HEK293 (cell line): ENCODE measurements around the gene NOC2L.

Experiments
- GFI1B ChIP-seq: fragments of 450-650 bp; formaldehyde crosslinking; IDR thresholded peaks from 2 replicates; pipeline ENCODE4 v1.5.1; 2016; ENCODE audit warnings: missing biosample characterization, missing genetic modification characterization
- GLIS2 ChIP-seq: fragments of 450-650 bp; formaldehyde crosslinking; IDR thresholded peaks from 2 replicates; pipeline ENCODE4 v1.5.1; 2016; ENCODE audit warnings: missing biosample characterization, missing genetic modification characterization
- YY2 ChIP-seq: fragments of 450-650 bp; formaldehyde crosslinking; IDR thresholded peaks from 2 replicates; pipeline ENCODE4 v1.5.1; 2016; ENCODE audit warnings: missing biosample characterization, missing genetic modification characterization
- ZBTB20 ChIP-seq: fragments of 450-650 bp; formaldehyde crosslinking; IDR thresholded peaks from 2 replicates; pipeline ENCODE4 v1.5.1; 2016; ENCODE audit warnings: missing biosample characterization, missing genetic modification characterization
- ZNF112 ChIP-seq: fragments of 450-650 bp; formaldehyde crosslinking; IDR thresholded peaks from 2 replicates; pipeline ENCODE4 v1.5.0; 2017; ENCODE audit warnings: missing biosample characterization, missing genetic modification characterization
- ZNF174 ChIP-seq: fragments of 450-650 bp; formaldehyde crosslinking; IDR thresholded peaks from 2 replicates; pipeline ENCODE4 v1.5.0; 2017; ENCODE audit warnings: missing biosample characterization, mild to moderate bottlenecking, missing genetic modification characterization
- ZNF19 ChIP-seq: fragments of 450-650 bp; formaldehyde crosslinking; IDR thresholded peaks from 2 replicates; pipeline ENCODE4; 2016; ENCODE audit warnings: missing biosample characterization, missing genetic modification characterization, low read depth
- ZNF202 ChIP-seq: fragments of 450-650 bp; formaldehyde crosslinking; IDR thresholded peaks from 2 replicates; pipeline ENCODE4 v1.5.1; 2016; ENCODE audit warnings: missing biosample characterization, missing genetic modification characterization, borderline replicate concordance
- ZNF239 ChIP-seq: fragments of 450-650 bp; formaldehyde crosslinking; IDR thresholded peaks from 2 replicates; pipeline ENCODE4 v1.5.1; 2016; ENCODE audit warnings: missing biosample characterization, missing genetic modification characterization
- ZNF248 ChIP-seq: fragments of 450-650 bp; formaldehyde crosslinking; IDR thresholded peaks from 2 replicates; pipeline ENCODE4 v1.5.1; 2017; ENCODE audit warnings: missing biosample characterization, missing genetic modification characterization
- ZNF266 ChIP-seq: fragments of 450-650 bp; formaldehyde crosslinking; IDR thresholded peaks from 2 replicates; pipeline ENCODE4 v1.5.1; 2016; ENCODE audit warnings: missing biosample characterization, missing genetic modification characterization, low read depth
- ZNF274 ChIP-seq, 2 experiments: fragments of 200-500 bp in 1 of 2; fragments of 450-650 bp in 1 of 2; sonication (Bioruptor generic) in 1 of 2; formaldehyde crosslinking in 1 of 2; IDR thresholded peaks; 2 replicates each; pipeline versions ENCODE4 v1.5.1 to v1.6.1; 2014 to 2016; ENCODE audit warnings: borderline replicate concordance in 1 of 2, inconsistent platforms in 1 of 2, low read length in 1 of 2, missing biosample characterization in 1 of 2, missing genetic modification characterization in 1 of 2
- ZNF311 ChIP-seq: fragments of 450-650 bp; formaldehyde crosslinking; IDR thresholded peaks from 2 replicates; pipeline ENCODE4 v1.5.1; 2017; ENCODE audit warnings: missing biosample characterization, missing genetic modification characterization, borderline replicate concordance
- ZNF366 ChIP-seq: fragments of 450-650 bp; formaldehyde crosslinking; conservative IDR thresholded peaks from 2 replicates; pipeline ENCODE4 v1.5.1; 2016; ENCODE audit warnings: missing biosample characterization, missing genetic modification characterization
- ZNF391 ChIP-seq: fragments of 450-650 bp; formaldehyde crosslinking; IDR thresholded peaks from 2 replicates; pipeline ENCODE4 v1.5.1; 2016; ENCODE audit warnings: low read depth, missing biosample characterization, missing genetic modification characterization, borderline replicate concordance
- ZNF521 ChIP-seq: fragments of 450-650 bp; formaldehyde crosslinking; IDR thresholded peaks from 2 replicates; pipeline ENCODE4 v1.5.1; 2017; ENCODE audit warnings: missing biosample characterization, mild to moderate bottlenecking, missing genetic modification characterization
- ZNF530 ChIP-seq: fragments of 450-650 bp; formaldehyde crosslinking; IDR thresholded peaks from 2 replicates; pipeline ENCODE4 v1.5.1; 2016; ENCODE audit warnings: low read depth, missing biosample characterization, missing genetic modification characterization
- ZNF558 ChIP-seq: fragments of 450-650 bp; formaldehyde crosslinking; IDR thresholded peaks from 2 replicates; pipeline ENCODE4 v1.5.1; 2016; ENCODE audit warnings: missing biosample characterization, missing genetic modification characterization
- ZNF585B ChIP-seq: fragments of 450-650 bp; formaldehyde crosslinking; IDR thresholded peaks from 2 replicates; pipeline ENCODE4 v1.5.1; 2016; ENCODE audit warnings: missing biosample characterization, missing genetic modification characterization
- ZNF654 ChIP-seq: fragments of 450-650 bp; formaldehyde crosslinking; IDR thresholded peaks from 2 replicates; pipeline ENCODE4 v1.5.1; 2016; ENCODE audit warnings: low read depth, missing biosample characterization, missing genetic modification characterization
- ZNF660 ChIP-seq: fragments of 450-650 bp; IDR thresholded peaks from 2 replicates; pipeline ENCODE4 v1.5.1; 2018; ENCODE audit warnings: missing biosample characterization, mild to moderate bottlenecking, missing genetic modification characterization
- ZSCAN16 ChIP-seq: fragments of 450-650 bp; formaldehyde crosslinking; IDR thresholded peaks from 2 replicates; pipeline ENCODE4 v1.5.1; 2016; ENCODE audit warnings: missing biosample characterization, missing genetic modification characterization
- ZXDB ChIP-seq: fragments of 450-650 bp; formaldehyde crosslinking; IDR thresholded peaks from 2 replicates; pipeline ENCODE4 v1.5.1; 2016; ENCODE audit warnings: missing biosample characterization, missing genetic modification characterization
- TF ChIP-seq, protein P1 (sequence below): fragments of 450-650 bp; formaldehyde crosslinking; IDR thresholded peaks from 2 replicates; pipeline ENCODE4 v1.5.1; 2016; ENCODE audit warnings: missing biosample characterization, missing genetic modification characterization
- TF ChIP-seq, protein P2 (sequence below): fragments of 450-650 bp; formaldehyde crosslinking; IDR thresholded peaks from 2 replicates; pipeline ENCODE4 v1.5.1; 2017; ENCODE audit warnings: missing biosample characterization, missing genetic modification characterization
- TF ChIP-seq, protein P3 (sequence below): fragments of 450-650 bp; formaldehyde crosslinking; IDR thresholded peaks from 2 replicates; pipeline ENCODE4 v1.5.1; 2016; ENCODE audit warnings: missing biosample characterization, missing genetic modification characterization
- TF ChIP-seq, protein P4 (sequence below): fragments of 450-650 bp; formaldehyde crosslinking; IDR thresholded peaks from 2 replicates; pipeline ENCODE4 v1.5.1; 2016; ENCODE audit warnings: missing biosample characterization, missing genetic modification characterization, borderline replicate concordance
- TF ChIP-seq, protein P5 (sequence below): fragments of 450-650 bp; formaldehyde crosslinking; IDR thresholded peaks from 2 replicates; pipeline ENCODE4 v1.5.1; 2016; ENCODE audit warnings: missing biosample characterization, missing genetic modification characterization

Gene NOC2L

DNA sequence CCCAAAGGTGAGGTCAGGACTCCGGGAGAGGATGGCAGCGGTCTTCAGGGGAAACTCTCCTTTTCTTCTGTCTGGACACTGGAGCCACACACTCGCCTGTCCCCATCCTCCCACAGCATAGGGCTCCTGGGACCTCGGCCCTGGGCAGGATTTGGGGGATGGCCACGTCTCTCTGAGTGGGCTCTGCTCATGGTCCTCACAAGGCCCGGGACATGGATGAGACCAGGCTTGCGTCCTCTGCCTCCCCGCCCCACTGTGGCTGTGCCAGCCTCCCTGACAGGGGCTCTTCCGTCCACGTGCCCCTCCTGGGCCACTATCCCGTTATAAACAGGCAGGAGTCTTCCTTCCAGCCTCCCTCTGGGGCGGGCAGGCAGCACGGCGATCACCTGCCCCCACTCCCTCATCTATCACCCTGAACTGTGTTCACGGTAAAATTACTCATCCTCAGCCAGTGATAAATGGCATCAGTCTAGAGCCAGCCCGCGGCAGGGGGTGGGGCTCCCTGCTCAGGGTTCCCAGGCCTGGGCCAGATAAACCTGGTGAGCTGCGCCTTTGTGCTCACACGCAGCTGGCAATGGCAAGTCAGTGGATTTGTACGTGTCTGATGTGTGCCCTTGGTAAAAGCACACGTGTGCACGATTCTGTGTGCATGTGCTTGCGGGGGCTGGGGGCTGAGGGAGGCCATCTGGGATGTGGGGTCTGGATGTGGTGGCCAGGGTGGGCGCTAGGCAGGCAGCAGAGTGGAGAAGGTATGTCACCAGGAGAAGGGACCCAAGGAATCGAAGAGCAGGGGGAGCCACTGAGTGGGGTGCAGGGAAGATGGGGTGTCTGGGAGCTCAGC is 48.0 kb downstream of the NOC2L start (continued):
- peak; percentile 78 for TF ChIP-seq GLIS2 (tag by site-specific recombination)
- TF ChIP-seq ZXDB (tag by site-specific recombination) = peak; percentile 80
- no peak for TF ChIP-seq ZNF19 (tag by site-specific recombination)
- no peak for TF ChIP-seq ZNF530 (tag by site-specific recombination)
- TF ChIP-seq ZNF558 (tag by site-specific recombination) = no peak
- no peak for TF ChIP-seq ZNF274 (IDR thresholded peaks at IDR 0.05; ENCODE audit: low read length)
- no peak for TF ChIP-seq ZNF274 (tag by site-specific recombination; IDR thresholded peaks at IDR 0.05; ENCODE audit: borderline replicate concordance)
- peak; percentile 75 for TF ChIP-seq ZNF366 (tag by site-specific recombination)
- TF ChIP-seq YY2 (tag by site-specific recombination) = no peak
- TF ChIP-seq ZNF248 (tag by site-specific recombination) = no peak
- TF ChIP-seq ZNF239 (tag by site-specific recombination) = no peak
- TF ChIP-seq ZNF174 (tag by site-specific recombination) = no peak
- TF ChIP-seq, protein P1, sequence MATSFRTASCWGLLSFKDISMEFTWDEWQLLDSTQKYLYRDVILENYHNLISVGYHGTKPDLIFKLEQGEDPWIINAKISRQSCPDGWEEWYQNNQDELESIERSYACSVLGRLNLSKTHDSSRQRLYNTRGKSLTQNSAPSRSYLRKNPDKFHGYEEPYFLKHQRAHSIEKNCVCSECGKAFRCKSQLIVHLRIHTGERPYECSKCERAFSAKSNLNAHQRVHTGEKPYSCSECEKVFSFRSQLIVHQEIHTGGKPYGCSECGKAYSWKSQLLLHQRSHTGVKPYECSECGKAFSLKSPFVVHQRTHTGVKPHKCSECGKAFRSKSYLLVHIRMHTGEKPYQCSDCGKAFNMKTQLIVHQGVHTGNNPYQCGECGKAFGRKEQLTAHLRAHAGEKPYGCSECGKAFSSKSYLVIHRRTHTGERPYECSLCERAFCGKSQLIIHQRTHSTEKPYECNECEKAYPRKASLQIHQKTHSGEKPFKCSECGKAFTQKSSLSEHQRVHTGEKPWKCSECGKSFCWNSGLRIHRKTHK = no peak
- TF ChIP-seq, protein P2, sequence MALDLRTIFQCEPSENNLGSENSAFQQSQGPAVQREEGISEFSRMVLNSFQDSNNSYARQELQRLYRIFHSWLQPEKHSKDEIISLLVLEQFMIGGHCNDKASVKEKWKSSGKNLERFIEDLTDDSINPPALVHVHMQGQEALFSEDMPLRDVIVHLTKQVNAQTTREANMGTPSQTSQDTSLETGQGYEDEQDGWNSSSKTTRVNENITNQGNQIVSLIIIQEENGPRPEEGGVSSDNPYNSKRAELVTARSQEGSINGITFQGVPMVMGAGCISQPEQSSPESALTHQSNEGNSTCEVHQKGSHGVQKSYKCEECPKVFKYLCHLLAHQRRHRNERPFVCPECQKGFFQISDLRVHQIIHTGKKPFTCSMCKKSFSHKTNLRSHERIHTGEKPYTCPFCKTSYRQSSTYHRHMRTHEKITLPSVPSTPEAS (tag by site-specific recombination) = no peak
- no peak for TF ChIP-seq ZNF521
- TF ChIP-seq, protein P3, sequence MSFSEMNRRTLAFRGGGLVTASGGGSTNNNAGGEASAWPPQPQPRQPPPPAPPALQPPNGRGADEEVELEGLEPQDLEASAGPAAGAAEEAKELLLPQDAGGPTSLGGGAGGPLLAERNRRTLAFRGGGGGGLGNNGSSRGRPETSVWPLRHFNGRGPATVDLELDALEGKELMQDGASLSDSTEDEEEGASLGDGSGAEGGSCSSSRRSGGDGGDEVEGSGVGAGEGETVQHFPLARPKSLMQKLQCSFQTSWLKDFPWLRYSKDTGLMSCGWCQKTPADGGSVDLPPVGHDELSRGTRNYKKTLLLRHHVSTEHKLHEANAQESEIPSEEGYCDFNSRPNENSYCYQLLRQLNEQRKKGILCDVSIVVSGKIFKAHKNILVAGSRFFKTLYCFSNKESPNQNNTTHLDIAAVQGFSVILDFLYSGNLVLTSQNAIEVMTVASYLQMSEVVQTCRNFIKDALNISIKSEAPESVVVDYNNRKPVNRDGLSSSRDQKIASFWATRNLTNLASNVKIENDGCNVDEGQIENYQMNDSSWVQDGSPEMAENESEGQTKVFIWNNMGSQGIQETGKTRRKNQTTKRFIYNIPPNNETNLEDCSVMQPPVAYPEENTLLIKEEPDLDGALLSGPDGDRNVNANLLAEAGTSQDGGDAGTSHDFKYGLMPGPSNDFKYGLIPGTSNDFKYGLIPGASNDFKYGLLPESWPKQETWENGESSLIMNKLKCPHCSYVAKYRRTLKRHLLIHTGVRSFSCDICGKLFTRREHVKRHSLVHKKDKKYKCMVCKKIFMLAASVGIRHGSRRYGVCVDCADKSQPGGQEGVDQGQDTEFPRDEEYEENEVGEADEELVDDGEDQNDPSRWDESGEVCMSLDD (tag by site-specific recombination) = peak; percentile 64
- TF ChIP-seq ZBTB20 = peak; percentile 82
- no peak for TF ChIP-seq ZNF585B (tag by site-specific recombination)
- no peak for TF ChIP-seq ZNF311 (tag by site-specific recombination)
- no peak; the same call in 1 of the 2 replicates for TF ChIP-seq ZNF660
- no peak for TF ChIP-seq ZNF266 (tag by site-specific recombination)
- TF ChIP-seq, protein P4, sequence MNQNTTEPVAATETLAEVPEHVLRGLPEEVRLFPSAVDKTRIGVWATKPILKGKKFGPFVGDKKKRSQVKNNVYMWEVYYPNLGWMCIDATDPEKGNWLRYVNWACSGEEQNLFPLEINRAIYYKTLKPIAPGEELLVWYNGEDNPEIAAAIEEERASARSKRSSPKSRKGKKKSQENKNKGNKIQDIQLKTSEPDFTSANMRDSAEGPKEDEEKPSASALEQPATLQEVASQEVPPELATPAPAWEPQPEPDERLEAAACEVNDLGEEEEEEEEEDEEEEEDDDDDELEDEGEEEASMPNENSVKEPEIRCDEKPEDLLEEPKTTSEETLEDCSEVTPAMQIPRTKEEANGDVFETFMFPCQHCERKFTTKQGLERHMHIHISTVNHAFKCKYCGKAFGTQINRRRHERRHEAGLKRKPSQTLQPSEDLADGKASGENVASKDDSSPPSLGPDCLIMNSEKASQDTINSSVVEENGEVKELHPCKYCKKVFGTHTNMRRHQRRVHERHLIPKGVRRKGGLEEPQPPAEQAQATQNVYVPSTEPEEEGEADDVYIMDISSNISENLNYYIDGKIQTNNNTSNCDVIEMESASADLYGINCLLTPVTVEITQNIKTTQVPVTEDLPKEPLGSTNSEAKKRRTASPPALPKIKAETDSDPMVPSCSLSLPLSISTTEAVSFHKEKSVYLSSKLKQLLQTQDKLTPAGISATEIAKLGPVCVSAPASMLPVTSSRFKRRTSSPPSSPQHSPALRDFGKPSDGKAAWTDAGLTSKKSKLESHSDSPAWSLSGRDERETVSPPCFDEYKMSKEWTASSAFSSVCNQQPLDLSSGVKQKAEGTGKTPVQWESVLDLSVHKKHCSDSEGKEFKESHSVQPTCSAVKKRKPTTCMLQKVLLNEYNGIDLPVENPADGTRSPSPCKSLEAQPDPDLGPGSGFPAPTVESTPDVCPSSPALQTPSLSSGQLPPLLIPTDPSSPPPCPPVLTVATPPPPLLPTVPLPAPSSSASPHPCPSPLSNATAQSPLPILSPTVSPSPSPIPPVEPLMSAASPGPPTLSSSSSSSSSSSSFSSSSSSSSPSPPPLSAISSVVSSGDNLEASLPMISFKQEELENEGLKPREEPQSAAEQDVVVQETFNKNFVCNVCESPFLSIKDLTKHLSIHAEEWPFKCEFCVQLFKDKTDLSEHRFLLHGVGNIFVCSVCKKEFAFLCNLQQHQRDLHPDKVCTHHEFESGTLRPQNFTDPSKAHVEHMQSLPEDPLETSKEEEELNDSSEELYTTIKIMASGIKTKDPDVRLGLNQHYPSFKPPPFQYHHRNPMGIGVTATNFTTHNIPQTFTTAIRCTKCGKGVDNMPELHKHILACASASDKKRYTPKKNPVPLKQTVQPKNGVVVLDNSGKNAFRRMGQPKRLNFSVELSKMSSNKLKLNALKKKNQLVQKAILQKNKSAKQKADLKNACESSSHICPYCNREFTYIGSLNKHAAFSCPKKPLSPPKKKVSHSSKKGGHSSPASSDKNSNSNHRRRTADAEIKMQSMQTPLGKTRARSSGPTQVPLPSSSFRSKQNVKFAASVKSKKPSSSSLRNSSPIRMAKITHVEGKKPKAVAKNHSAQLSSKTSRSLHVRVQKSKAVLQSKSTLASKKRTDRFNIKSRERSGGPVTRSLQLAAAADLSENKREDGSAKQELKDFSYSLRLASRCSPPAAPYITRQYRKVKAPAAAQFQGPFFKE (tag by site-specific recombination) = no peak
- no peak for TF ChIP-seq GFI1B
- TF ChIP-seq, protein P5, sequence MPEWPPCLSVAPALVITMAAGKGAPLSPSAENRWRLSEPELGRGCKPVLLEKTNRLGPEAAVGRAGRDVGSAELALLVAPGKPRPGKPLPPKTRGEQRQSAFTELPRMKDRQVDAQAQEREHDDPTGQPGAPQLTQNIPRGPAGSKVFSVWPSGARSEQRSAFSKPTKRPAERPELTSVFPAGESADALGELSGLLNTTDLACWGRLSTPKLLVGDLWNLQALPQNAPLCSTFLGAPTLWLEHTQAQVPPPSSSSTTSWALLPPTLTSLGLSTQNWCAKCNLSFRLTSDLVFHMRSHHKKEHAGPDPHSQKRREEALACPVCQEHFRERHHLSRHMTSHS (tag by site-specific recombination) = no peak
- no peak for TF ChIP-seq ZNF202 (tag by site-specific recombination)
- no peak for TF ChIP-seq ZNF654
- no peak for TF ChIP-seq ZSCAN16
- TF ChIP-seq ZNF391 (tag by site-specific recombination) = peak; percentile 56; the same call in 1 of the 2 replicates
- TF ChIP-seq ZNF112 = no peak
